Measurements from ENCODE around the gene FOXQ1.

The FOXQ1 gene

DNA sequence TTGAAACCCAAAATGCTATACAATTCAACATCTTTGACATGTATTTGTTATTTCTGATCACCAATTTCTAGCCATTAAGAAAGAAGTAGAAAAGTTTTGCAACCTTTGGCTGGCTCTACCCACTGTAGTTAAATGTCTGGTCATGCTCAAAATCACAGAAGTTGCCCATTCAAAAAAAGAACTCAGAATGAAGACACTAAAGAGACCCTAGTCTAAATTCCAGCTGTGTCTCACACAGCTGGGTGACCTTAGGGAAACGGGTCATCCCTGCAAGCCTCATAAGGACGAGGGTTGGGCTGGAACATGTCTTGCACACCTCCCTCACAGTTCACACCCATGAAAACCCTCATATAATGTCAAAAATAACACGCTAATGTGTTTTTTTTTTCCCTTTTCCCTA lies 10.3 kb downstream of the FOXQ1 start:
- Histone ChIP-seq H3K4me1 (peaks cover 8 to 34% (median 9%) of the 10 kb centered on the region in 10 experiments), H3K4me2 (0 out of 22 replicates have a peak overlapping the region, but pooled peaks of 2 of the 11 experiments have one; percentile 2 to 33), H3K9ac (no peak overlapping the region), H3K9me3 (replicated peaks in 1 of 11) (peaks cover 0 to 12% (median 5%) of the 10 kb centered on the region in 11 experiments; a peak in 9 of 22 replicates), H3K36me3 (no peaks in the 10 kb centered on the region), H4K20me1 (no peaks in the 10 kb centered on the region), H3K27me3 (peaks cover 0 to 21% (median 6%) of the 10 kb centered on the region in 11 experiments; a peak in 7 of 22 replicates), H3K27ac (no peak overlapping the region), H3K4me3 (no peak overlapping the region)
- no peak for TF ChIP-seq Cebpa-rat (IDR thresholded peaks at IDR 0.05)

DNA sequence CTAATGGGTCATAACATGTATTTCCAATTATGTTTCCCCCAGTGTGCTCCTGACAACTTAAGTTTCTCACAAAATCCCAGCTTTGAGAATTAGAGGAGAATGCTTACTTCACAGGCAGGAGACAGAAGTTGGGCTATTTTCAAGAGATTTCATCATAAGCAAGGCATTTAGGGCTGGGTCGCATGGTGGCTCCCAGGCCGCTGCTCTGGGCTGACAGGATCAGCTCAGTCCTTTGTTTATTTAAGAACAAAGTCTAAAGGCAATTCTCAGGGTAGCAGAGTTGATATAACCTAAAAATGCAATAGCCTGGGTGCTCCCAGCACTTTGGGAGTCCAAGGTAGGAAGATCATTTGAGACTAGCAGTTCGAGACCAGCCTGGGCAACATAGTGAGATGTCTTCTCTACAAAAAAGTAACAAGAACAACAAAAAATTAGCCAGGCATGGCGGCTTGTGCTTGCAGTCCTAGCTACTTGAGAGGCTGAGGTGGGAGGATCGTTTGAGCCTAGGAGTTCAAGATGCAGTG lies 10.9 kb downstream of the FOXQ1 start:
- Histone ChIP-seq H3K27ac (no peak overlapping the region), H3K4me2 (no peak overlapping the region), H3K36me3 (no peaks in the 10 kb centered on the region), H3K4me3 (no peak overlapping the region), H4K20me1 (no peaks in the 10 kb centered on the region), H3K9me3 (replicated peaks in 1 of 11) (peaks cover 0 to 7% (median 4%) of the 10 kb centered on the region in 11 experiments; a peak in 8 of 22 replicates), H3K27me3 (peaks cover 0 to 27% (median 4%) of the 10 kb centered on the region in 11 experiments; a peak in 10 of 22 replicates), H3K4me1 (peaks cover 9 to 34% (median 14%) of the 10 kb centered on the region in 10 experiments), H3K9ac (no peak overlapping the region)
- TF ChIP-seq Cebpa-rat (IDR thresholded peaks at IDR 0.05), result no peak

DNA sequence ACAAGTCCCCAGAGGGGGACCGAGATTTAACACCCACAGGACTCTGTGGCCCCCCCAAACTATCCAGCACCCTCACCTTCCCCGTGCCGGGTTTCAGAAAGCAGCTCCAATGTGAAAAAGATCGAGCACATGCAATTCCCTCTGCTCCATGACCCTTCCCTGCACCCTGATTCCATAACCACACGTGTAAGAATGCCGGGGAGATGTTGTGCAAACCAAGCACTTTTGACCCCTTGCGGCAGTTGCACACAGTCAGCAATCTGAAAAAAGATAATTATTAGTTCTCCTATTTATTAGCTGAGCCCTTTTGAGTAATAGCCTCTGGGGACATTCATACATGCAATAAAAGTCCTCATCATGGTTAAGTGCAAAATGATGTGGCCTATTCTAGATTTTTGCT lies 13.0 kb downstream of the FOXQ1 start:
- H3K9me3 ChIP-seq (replicated peaks in 1 of 11), result peaks cover 9 to 14% (median 11%) of the 10 kb centered on the region in 11 experiments
- no peak for TF ChIP-seq Cebpa-rat (IDR thresholded peaks at IDR 0.05)
- H3K9ac ChIP-seq, result no peak overlapping the region
- H3K27ac ChIP-seq, result no peak overlapping the region
- peaks cover 0 to 32% (median 6%) of the 10 kb centered on the region in 11 experiments; a peak in 10 of 22 replicates for H3K27me3 ChIP-seq
- H3K4me1 ChIP-seq, result peaks cover 9 to 34% (median 14%) of the 10 kb centered on the region in 10 experiments
- no peak overlapping the region for H3K4me3 ChIP-seq
- no peaks in the 10 kb centered on the region for H4K20me1 ChIP-seq
- peak overlapping the region in 1 of 11 experiments; percentile 20; a peak in 1 of 22 replicates for H3K4me2 ChIP-seq
- no peaks in the 10 kb centered on the region for H3K36me3 ChIP-seq

GRCh38 chr6:1325461-1326309 lies 13.8 kb downstream of the FOXQ1 start:
- H3K27me3 ChIP-seq, result peaks cover 0 to 32% (median 6%) of the 10 kb centered on the region in 11 experiments; a peak in 10 of 22 replicates
- H3K4me2 ChIP-seq, result peak overlapping the region in 5 of 11 experiments; percentile 7 to 68 (median 42); a peak in 8 of 22 replicates
- H4K20me1 ChIP-seq, result no peaks in the 10 kb centered on the region
- no peak overlapping the region for H3K27ac ChIP-seq
- no peak for TF ChIP-seq Cebpa-rat (IDR thresholded peaks at IDR 0.05)
- H3K9me3 ChIP-seq (replicated peaks in 1 of 11), result peaks cover 16 to 21% (median 18%) of the 10 kb centered on the region in 11 experiments
- no peak overlapping the region for H3K4me3 ChIP-seq
- no peak overlapping the region for H3K9ac ChIP-seq
- no peaks in the 10 kb centered on the region; a peak in 1 of 22 replicates for H3K36me3 ChIP-seq
- peaks cover 9 to 34% (median 14%) of the 10 kb centered on the region in 10 experiments for H3K4me1 ChIP-seq

DNA sequence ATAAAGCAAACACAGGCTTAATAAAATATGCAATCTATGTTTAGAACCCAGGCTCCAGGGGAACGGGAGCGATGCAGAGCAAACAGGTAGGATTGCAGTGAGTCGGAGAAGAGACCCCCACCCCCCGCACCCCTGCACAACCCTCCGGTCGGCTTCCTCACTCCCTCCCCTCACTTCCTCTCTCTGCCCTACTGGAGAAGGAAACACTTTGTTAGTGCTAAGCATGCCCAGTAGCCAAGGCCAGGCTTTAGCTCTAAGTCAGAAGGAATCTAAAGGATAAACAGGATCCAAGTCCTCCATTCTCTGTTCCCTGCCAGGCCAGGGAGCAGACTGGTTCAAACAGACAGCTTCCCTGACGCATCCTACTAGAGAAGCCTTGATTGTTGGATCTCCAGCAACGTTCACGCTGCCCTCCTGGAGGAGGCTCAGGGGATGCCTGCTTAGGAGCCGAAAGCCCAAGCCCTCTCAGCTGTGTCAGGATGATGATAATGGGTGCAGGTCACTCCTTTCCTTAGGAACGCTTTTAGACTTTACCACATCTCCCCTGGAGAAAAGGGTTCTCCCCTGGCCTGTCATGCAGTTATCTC lies 14.7 kb downstream of the FOXQ1 start:
- H3K27ac ChIP-seq, result no peak overlapping the region
- no peak for TF ChIP-seq Cebpa-rat (IDR thresholded peaks at IDR 0.05)
- H3K4me1 ChIP-seq, result peaks cover 9 to 33% (median 14%) of the 10 kb centered on the region in 10 experiments
- no peaks in the 10 kb centered on the region for H4K20me1 ChIP-seq
- H3K27me3 ChIP-seq, result peaks cover 0 to 32% (median 6%) of the 10 kb centered on the region in 11 experiments; a peak in 10 of 22 replicates
- H3K9ac ChIP-seq, result no peak overlapping the region
- H3K4me2 ChIP-seq, result peak overlapping the region; percentile 40 to 75 (median 56)
- H3K9me3 ChIP-seq (replicated peaks in 1 of 11), result peaks cover 24 to 29% (median 26%) of the 10 kb centered on the region in 11 experiments
- H3K4me3 ChIP-seq, result no peak overlapping the region
- H3K36me3 ChIP-seq, result no peaks in the 10 kb centered on the region; a peak in 1 of 22 replicates

- no peaks in the 10 kb centered on the region; a peak in 1 of 22 replicates for H3K36me3 ChIP-seq
- H4K20me1 ChIP-seq, result no peaks in the 10 kb centered on the region
- H3K9me3 ChIP-seq (replicated peaks in 1 of 11), result peaks cover 24 to 29% (median 26%) of the 10 kb centered on the region in 11 experiments
- H3K27ac ChIP-seq, result no peak overlapping the region
- H3K4me1 ChIP-seq, result peaks cover 9 to 26% (median 14%) of the 10 kb centered on the region in 10 experiments
- no peak overlapping the region for H3K4me3 ChIP-seq
- H3K9ac ChIP-seq, result no peak overlapping the region
- TF ChIP-seq Cebpa-rat (IDR thresholded peaks at IDR 0.05), result no peak
- peaks cover 0 to 32% (median 6%) of the 10 kb centered on the region in 11 experiments; a peak in 9 of 22 replicates for H3K27me3 ChIP-seq
- peak overlapping the region in 7 of 11 experiments; percentile 51 to 75 (median 68); a peak in 14 of 22 replicates for H3K4me2 ChIP-seq
These were observed 15.7 kb downstream of the FOXQ1 start for GRCh38 chr6:1327630-1328029.

DNA sequence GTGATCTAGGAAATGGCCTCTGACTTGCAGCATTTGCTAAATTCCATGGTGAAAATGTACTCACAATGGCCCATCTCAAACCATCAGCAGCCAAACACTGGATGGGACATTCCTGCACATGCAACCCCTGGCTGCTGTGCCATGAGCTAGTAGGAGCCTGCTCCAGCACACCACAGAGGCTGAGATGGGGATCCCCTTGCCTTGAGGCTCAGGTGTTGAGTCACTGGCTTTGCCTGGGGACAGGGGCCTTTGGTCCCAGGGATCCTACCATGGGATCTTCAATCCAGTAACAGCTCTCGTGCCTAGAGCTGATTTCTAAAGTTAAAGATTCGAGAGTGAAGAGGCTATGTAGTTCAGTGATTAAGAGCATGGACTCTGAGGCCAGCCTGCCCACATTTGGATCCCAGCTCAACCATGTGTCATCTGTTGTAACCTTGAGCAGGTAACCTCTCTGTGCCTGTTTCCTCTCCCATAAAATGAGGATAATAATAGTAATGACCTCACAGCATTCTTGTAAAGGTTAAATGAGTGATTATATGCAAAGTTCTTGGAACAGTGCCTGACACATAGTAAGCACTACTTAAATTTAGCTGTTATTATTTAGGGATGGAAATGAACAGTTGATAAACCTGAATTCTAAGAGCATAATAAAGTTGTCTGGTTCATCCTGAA lies 16.4 kb downstream of the FOXQ1 start:
- Histone ChIP-seq H3K4me2 (no peak overlapping the region), H3K9me3 (replicated peaks in 1 of 11) (peaks cover 24 to 29% (median 26%) of the 10 kb centered on the region in 11 experiments), H3K27ac (no peak overlapping the region), H3K9ac (no peak overlapping the region), H3K27me3 (peaks cover 0 to 32% (median 6%) of the 10 kb centered on the region in 11 experiments; a peak in 9 of 22 replicates), H3K36me3 (no peaks in the 10 kb centered on the region; a peak in 1 of 22 replicates), H3K4me3 (no peak overlapping the region), H3K4me1 (peaks cover 9 to 26% (median 14%) of the 10 kb centered on the region in 10 experiments), H4K20me1 (no peaks in the 10 kb centered on the region)
- TF ChIP-seq Cebpa-rat (IDR thresholded peaks at IDR 0.05), result no peak

GRCh38 chr6:1329708-1330107 lies 17.8 kb downstream of the FOXQ1 start:
- Histone ChIP-seq H3K4me1 (peaks cover 9 to 23% (median 14%) of the 10 kb centered on the region in 10 experiments), H3K27me3 (peaks cover 0 to 22% (median 6%) of the 10 kb centered on the region in 11 experiments; a peak in 9 of 22 replicates), H3K9ac (no peak overlapping the region), H3K4me2 (no peak overlapping the region), H3K9me3 (replicated peaks in 1 of 11) (peaks cover 24 to 29% (median 26%) of the 10 kb centered on the region in 11 experiments), H4K20me1 (no peaks in the 10 kb centered on the region), H3K36me3 (no peaks in the 10 kb centered on the region; a peak in 1 of 22 replicates), H3K27ac (no peak overlapping the region), H3K4me3 (no peak overlapping the region)
- TF ChIP-seq Cebpa-rat (IDR thresholded peaks at IDR 0.05), result no peak
